Measurements from ENCODE around the gene ZNF76.

- TF ChIP-seq CTCF (IDR thresholded peaks at IDR 0.05) (no peak), EP300 (IDR thresholded peaks at IDR 0.05) (no peak)
Observed at GRCh38 chr6:35330541-35331119, 71.1 kb downstream of the ZNF76 start.

All from suprapubic skin (tissue), 3 donors.